Activated T-cell treated with anti-CD3 and anti-CD28 coated beads, Interleukin-2, amount 50 U/mL, for 4 hours (primary cell): ENCODE data around the gene CORT. TPM values are rescaled to one million over a fixed set of nuclear protein-coding genes. Genes with fewer than 3 reads are reported as not detected.
"Not testable (repeated sequence)": the region's sequence is repeated elsewhere in the genome, so short reads cannot be mapped to it uniquely, and the experiment has no call there.

Experiments
- ATAC-seq, 2 donors: fragments of 200-7000 bp; cut with Tn5 transposase; one replicate each; pipeline ENCODE4 v1.10.0; 2021
- DNase-seq: peaks from one replicate; pipeline ENCODE4 v3.0.0-alpha.2; 2020
- H3K27me3 Mint-ChIP-seq: one replicate; pipeline ENCODE4 v1.8.0; 2021; ENCODE audit warnings: low read depth, mixed read lengths
- H3K36me3 Mint-ChIP-seq: one replicate; pipeline ENCODE4 v1.8.0; 2022; ENCODE audit warnings: mixed read lengths; ENCODE audit not compliant: insufficient read depth
- H3K4me1 Mint-ChIP-seq: one replicate; pipeline ENCODE4 v1.8.0; 2021; ENCODE audit warnings: low read depth, mixed read lengths
- H3K4me3 Mint-ChIP-seq: one replicate; pipeline ENCODE4 v1.8.0; 2021; ENCODE audit warnings: mild to moderate bottlenecking, moderate library complexity, mixed read lengths
- H3K9me3 Mint-ChIP-seq: one replicate; pipeline ENCODE4 v1.8.0; 2021; ENCODE audit warnings: mixed read lengths
- total RNA-seq, 3 donors: library from RNA; stranded (reverse); gene quantifications; one replicate each; pipeline ENCODE4 v1.2.1, GENCODE V29; 2021

CORT gene, protein sequence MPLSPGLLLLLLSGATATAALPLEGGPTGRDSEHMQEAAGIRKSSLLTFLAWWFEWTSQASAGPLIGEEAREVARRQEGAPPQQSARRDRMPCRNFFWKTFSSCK
- total RNA-seq, result under 1 TPM in 1 of 3 donors, not detected in 2; 0.32 TPM

DNA sequence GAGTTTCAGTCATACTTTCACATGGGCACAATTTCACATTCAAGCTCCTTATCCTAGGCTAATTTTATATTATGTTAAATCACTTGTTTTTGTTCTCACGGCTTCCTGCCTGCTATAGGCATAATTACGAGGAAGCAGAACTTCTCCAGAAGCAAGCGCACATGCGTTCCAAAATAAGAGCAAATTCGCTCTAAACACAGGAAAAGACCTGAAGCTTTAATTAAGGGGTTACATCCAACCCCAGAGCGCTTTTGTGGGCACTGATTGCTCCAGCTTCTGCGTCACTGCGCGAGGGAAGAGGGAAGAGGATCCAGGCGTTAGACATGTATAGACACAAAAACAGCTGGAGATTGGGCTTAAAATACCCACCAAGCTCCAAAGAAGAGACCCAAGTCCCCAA lies at the start of gene CORT:
Gene CORT, plus strand, starts transcription at position 281 of the 400 bp plus-strand sequence. CDS start 193 bp downstream, outside the sequence.
- H3K4me3 Mint-ChIP-seq, result no peak within 1 kb of the TSS
- H3K4me1 Mint-ChIP-seq, result no peaks in the 10 kb centered on the region
- no peaks in the 10 kb centered on the region for H3K9me3 Mint-ChIP-seq

DNA sequence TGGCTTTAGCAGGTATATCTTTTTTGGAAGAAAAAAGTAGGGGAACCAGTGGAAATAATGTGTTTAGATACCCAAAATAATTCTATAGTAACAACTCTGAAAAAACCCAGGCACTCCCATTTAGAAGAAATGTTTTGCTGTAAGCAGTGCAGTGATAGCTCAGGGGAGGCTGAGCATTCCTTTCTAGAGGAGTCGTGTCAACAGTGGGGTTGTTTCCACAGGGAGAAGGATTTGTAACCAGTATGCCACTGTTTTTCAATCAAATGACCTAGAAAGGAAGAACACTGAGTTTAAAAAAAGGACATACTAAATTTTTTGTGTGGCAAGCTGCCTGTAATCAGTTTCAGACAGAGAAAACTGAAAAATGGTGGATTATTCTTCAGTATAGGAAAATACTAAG lies 48.5 kb upstream of the CORT start:
- no peak overlapping the region for H3K4me3 Mint-ChIP-seq

More for the DNA sequence above, at the start of gene CORT:
- ATAC-seq (no peak), DNase-seq (no peak)
- Mint-ChIP-seq H3K36me3 (peaks cover 2% of the 10 kb centered on the region), H3K27me3 (no peaks in the 10 kb centered on the region)

DNA sequence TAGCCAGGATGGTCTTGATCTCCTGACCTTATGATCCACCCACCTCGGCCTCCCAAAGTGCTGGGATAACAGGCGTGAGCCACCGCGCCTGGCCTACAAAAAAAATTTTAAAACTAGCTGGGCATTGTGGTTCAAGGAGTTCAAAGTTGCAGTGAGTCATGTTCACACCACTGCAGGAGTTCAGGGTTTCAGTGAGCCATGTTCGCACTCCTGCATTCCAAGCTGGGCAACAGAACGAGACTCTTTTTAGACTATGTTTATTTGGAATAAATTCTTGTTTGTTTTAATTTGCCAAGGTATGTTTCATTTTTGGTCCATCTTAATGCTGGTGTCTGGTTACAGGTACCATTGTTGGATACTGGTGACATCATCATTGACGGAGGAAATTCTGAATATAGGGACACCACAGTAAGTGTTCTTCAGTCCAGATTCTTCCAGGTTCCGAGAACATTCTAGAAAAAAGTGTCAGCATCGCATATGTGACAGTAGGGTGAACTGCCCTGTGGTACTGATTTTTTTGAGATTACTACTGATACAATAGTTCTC lies 47.0 kb upstream of the CORT start:
- ATAC-seq (no peak), DNase-seq (no peak)
- Mint-ChIP-seq H3K27me3 (no peaks in the 10 kb centered on the region), H3K4me3 (no peak overlapping the region), H3K4me1 (peaks cover 23% of the 10 kb centered on the region), H3K9me3 (no peaks in the 10 kb centered on the region), H3K36me3 (peaks cover 24% of the 10 kb centered on the region)

More for the DNA sequence above, 48.5 kb upstream of the CORT start:
- Mint-ChIP-seq H3K4me1 (peaks cover 23% of the 10 kb centered on the region), H3K27me3 (no peaks in the 10 kb centered on the region), H3K36me3 (peaks cover 18% of the 10 kb centered on the region), H3K9me3 (no peaks in the 10 kb centered on the region)
- no peak for DNase-seq
- ATAC-seq, result no peak

DNA sequence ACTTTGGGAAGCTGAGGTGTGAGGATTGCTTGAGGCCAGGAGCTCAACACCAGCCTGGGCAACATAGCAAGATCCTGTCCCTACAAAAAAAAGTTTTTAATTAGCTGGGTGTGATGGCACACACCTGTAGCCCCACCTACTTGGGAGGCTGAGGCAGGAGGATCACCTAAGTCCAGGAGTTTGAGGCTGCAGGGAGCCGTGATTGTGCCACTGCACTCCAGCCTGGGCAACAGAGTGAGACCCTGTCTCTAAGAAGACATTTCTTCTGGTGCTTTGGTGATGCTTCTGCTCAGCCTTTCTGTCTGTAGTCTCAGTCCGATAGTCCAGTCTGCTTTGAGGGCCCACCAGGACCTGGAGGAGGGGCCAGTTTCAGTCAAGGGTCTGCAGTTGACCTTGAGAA lies 42.6 kb upstream of the CORT start:
- Mint-ChIP-seq H3K4me3 (no peak overlapping the region), H3K27me3 (no peaks in the 10 kb centered on the region), H3K36me3 (peaks cover 42% of the 10 kb centered on the region), H3K4me1 (peaks cover 2% of the 10 kb centered on the region), H3K9me3 (no peaks in the 10 kb centered on the region)
- ATAC-seq, result no peak
- DNase-seq, result no peak

DNA sequence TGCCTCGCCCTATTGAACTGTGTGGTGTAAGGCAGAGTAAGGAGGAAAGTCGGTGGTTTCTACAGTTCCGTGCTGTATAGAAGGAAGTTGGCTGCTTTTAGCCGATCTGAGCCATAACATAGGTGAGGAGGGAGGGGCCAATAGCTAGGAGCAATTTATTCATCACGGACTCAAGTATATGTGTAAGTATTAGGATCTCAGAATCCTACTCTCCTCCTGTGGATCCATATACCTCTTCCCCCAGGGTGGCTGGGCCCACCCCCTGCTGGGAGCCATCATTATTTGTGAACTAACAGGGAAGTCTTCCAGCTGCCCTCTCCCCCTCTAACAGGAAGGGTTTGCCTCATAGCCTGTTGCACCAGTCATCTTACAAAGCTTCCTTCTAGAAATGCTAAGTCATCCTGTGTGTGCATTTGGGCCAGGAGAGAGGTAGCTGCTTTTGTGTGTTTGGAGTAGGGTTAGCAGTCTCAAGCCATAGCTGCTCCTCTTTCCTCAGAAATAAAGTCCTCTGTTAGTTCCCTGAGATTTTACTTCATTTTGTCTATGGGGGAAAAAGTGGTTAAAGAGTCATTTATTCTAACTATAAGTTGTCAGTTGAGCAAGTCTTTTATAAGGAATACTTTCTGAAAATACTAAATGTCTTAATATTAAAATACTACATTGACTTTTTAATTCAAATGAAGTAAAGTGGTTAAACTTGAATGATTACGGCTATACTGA lies 34.5 kb upstream of the CORT start:
- no peak overlapping the region for H3K4me3 Mint-ChIP-seq

DNA sequence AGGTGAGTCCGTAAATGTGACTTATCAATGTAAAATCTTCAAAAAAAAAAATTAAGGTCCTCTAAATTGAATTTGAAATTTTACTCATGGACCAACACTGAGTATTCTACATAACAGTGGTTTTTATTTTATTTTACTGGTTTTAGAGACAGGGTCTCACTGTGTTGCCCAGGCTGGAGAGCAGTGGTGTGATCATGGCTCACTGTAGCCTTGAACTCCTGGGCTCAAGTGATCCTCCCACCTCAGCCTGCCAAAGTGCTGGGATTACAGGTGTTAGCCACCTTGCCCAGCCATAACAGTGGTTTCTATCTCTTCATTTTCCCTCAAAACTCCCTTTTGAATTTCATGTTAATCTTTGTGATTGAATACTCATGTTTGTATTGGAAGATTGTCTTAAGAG lies 33.9 kb upstream of the CORT start:
- H3K27me3 Mint-ChIP-seq, H3K4me3 Mint-ChIP-seq, H3K9me3 Mint-ChIP-seq, DNase-seq, H3K4me1 Mint-ChIP-seq, ATAC-seq: not testable (repeated sequence)
- H3K36me3 Mint-ChIP-seq, result peaks cover 58% of the 10 kb centered on the region

More for the DNA sequence above, 34.5 kb upstream of the CORT start:
- no peaks in the 10 kb centered on the region for H3K9me3 Mint-ChIP-seq
- H3K4me1 Mint-ChIP-seq, result peaks cover 6% of the 10 kb centered on the region
- ATAC-seq (peak in 1 of 2 donors; percentile 25), DNase-seq (no peak)
- H3K36me3 Mint-ChIP-seq, result peaks cover 59% of the 10 kb centered on the region
- no peaks in the 10 kb centered on the region for H3K27me3 Mint-ChIP-seq

DNA sequence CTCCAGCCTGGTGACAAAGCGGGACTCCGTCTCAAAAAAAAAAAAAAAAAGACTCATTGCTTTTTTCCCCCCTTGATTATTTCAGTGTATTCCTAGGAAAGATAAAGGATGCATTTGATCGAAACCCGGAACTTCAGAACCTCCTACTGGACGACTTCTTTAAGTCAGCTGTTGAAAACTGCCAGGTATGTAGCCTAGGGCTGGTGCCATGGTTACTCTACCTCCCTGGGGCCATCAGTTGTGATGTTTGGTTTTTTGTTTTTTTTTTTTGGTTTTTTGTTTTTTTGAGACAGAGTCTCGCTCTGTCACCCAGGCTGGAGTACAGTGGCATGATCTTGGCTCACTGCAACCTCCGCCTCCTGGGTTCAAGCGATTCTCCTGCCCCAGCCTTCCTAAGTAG lies 31.1 kb upstream of the CORT start:
- not testable (repeated sequence) for H3K27me3 Mint-ChIP-seq, DNase-seq, H3K4me3 Mint-ChIP-seq, H3K9me3 Mint-ChIP-seq, ATAC-seq, H3K4me1 Mint-ChIP-seq
- peaks cover 39% of the 10 kb centered on the region for H3K36me3 Mint-ChIP-seq

DNA sequence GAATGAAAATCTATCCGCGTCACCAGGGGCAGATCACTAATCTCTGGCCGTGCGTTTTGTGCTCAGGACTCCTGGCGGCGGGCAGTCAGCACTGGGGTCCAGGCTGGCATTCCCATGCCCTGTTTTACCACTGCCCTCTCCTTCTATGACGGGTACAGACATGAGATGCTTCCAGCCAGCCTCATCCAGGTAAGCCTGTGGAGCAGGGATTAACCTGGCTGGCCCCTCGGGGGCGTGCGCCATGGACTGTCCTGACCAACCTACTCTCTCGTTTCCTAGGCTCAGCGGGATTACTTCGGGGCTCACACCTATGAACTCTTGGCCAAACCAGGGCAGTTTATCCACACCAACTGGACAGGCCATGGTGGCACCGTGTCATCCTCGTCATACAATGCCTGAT lies 30.5 kb upstream of the CORT start:
- DNase-seq (no peak), ATAC-seq (no peak)
- Mint-ChIP-seq H3K9me3 (no peaks in the 10 kb centered on the region), H3K4me3 (no peak overlapping the region), H3K4me1 (peaks cover 6% of the 10 kb centered on the region), H3K36me3 (peaks cover 39% of the 10 kb centered on the region), H3K27me3 (no peaks in the 10 kb centered on the region)

DNA sequence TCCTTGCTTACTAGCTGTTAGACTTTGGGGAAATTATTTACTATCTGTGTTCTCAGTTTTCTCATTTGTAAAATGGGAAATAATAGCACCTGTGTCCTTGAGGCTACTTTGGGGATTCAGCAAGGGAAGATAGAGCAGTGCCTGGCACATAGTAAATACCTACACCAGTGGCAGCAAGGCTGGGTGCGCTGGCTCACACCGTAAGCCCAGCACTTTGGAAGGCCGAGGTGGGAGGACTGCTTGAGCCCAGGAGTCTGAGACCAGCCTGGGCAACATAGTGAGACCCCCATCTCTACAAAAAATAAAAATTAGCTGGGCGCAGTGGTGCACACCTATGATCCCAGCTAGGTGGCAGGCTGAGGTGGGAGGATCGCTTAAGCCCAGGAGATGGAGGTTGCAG lies 28.2 kb upstream of the CORT start:
- Mint-ChIP-seq H3K4me1 (no peaks in the 10 kb centered on the region), H3K27me3 (no peaks in the 10 kb centered on the region), H3K9me3 (no peaks in the 10 kb centered on the region), H3K4me3 (no peak overlapping the region), H3K36me3 (peaks cover 27% of the 10 kb centered on the region)
- ATAC-seq (no peak), DNase-seq (no peak)

DNA sequence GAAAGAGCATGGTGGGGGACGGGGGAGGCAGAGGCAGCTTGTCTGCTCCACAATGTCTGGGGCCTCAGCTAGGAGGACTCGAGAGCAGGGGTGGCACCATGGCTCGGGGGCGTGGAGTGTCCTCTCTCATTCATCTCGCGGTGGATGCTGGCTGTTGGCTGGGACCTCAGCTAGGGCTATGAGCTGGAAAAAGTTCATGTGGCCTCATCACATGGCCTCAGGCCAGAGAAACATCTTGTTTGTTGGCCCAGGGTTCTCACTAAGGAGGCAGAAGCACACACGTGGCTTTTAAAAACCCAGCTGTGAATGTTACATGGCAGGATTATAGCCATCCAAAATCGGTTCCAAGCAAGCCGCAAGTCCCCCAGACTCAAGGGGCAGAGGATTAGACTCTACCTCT lies 25.8 kb upstream of the CORT start:
- DNase-seq, result no peak
- Mint-ChIP-seq H3K4me3 (no peak overlapping the region), H3K9me3 (no peaks in the 10 kb centered on the region), H3K36me3 (peaks cover 11% of the 10 kb centered on the region), H3K27me3 (no peaks in the 10 kb centered on the region), H3K4me1 (peaks cover 2% of the 10 kb centered on the region)
- no peak for ATAC-seq

DNA sequence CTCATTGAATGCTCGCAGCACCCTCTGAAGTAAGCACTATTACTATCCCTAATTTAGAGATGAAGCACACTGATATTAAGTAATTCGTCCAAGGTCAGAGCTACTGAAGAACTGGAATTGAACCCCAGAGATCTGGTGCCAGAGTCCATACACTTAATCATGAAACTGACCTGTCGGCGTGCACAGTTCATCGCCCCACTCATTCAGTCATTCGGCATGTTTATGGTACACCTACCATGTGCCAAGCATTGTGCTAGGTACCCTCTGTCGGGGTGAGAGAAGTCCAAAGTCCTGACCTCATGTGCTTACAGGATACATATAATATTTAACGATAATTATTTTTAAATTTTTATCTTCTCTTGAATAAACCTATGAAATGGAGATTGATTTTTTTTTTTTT lies 25.2 kb upstream of the CORT start:
- Mint-ChIP-seq H3K36me3 (peaks cover 6% of the 10 kb centered on the region), H3K9me3 (no peaks in the 10 kb centered on the region), H3K4me1 (peaks cover 4% of the 10 kb centered on the region), H3K27me3 (no peaks in the 10 kb centered on the region), H3K4me3 (no peak overlapping the region)
- DNase-seq, result no peak
- no peak for ATAC-seq

DNA sequence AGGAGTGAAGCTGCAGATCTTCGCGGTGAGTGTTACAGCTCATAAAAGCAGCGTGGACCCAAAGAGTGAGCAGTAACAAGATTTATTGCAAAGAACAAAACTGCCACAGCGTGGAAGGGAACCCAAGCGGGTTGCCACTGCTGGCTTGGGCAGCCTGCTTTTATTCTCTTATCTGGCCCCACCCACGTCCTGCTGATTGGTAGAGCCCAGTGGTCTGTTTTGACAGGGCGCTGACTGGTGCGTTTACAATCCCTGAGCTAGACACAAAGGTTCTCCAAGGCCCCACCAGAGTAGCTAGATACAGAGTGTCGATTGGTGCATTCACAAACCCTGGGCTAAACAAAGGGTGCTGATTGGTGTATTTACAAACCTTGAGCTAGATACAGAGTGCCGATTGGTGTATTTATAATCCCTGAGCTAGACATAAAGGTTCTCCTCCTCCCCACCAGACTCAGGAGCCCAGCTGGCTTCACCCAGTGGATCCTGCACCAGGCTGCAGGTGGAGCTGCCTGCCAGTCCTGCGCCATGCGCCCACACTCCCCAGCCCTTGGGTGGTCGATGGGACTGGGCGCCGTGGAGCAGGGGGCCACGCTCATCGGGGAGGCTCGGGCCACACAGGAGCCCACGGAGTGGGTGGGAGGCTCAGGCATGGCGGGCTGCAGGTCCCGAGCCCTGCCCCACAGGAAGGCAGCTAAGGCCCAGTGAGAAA lies 23.9 kb upstream of the CORT start:
- H3K27me3 Mint-ChIP-seq, H3K36me3 Mint-ChIP-seq, H3K9me3 Mint-ChIP-seq, DNase-seq, H3K4me3 Mint-ChIP-seq, ATAC-seq: not testable (repeated sequence)
- H3K4me1 Mint-ChIP-seq, result peaks cover 11% of the 10 kb centered on the region

DNA sequence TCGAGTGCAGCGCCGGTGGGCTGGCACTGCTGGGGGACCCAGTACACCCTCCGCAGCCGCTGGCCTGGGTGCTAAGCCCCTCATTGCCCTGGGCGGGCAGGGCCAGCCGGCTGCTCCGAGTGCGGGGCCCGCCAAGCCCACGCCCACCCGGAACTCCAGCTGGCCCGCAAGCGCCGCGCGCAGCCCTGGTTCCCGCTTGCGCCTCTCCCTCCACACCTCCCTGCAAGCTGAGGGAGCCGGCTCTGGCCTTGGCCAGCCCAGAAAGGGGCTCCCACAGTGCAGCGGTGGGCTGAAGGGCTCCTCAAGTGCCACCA lies 23.3 kb upstream of the CORT start:
- H3K9me3 Mint-ChIP-seq, DNase-seq, H3K27me3 Mint-ChIP-seq, ATAC-seq, H3K36me3 Mint-ChIP-seq, H3K4me3 Mint-ChIP-seq: not testable (repeated sequence)
- peaks cover 16% of the 10 kb centered on the region for H3K4me1 Mint-ChIP-seq

DNA sequence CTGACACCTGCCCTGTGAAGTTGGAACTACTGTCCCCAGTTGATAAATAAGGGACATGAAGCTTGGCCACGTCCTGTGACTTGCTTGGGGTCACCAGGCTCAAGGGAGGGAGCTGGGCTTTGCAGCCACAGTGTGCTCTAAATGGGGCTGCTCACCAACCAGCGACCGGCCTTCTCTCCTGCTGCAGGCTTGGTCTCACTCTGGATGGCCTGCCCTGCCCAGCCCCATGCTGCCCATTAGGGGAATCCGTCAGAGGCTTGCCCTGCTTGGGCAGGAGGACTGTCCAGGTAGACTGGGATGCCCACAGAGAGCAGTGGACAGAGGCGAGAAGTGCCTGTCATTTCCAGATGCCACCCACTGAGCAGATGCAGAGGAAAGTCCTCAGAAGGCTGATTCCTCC lies 20.8 kb upstream of the CORT start:
- no peak for ATAC-seq
- H3K36me3 Mint-ChIP-seq, result no peaks in the 10 kb centered on the region
- no peak overlapping the region for H3K4me3 Mint-ChIP-seq
- peaks cover 16% of the 10 kb centered on the region for H3K4me1 Mint-ChIP-seq
- DNase-seq, result no peak
- H3K9me3 Mint-ChIP-seq, result no peaks in the 10 kb centered on the region
- no peaks in the 10 kb centered on the region for H3K27me3 Mint-ChIP-seq

DNA sequence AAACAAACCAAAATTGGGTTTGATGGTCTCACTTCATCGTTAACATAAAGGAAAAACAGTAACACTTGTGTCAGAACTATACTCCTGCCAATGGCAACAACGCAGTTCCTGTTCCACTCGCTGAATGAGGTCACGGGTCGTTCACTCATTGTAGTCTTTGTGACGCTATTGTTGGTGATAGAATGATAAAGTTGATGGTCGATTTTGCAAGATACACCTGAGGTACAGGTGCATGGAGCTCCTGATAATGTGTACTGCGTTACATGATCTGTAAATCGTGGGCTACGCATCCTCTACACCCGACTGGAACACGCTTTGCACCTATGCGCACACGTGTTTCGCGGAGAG lies 20.0 kb upstream of the CORT start:
- H3K4me3 Mint-ChIP-seq, result peak overlapping the region; percentile 91
- H3K9me3 Mint-ChIP-seq, result no peaks in the 10 kb centered on the region
- ATAC-seq (peak; percentile 1 to 10), DNase-seq (no peak)
- H3K36me3 Mint-ChIP-seq, result no peaks in the 10 kb centered on the region
- peaks cover 16% of the 10 kb centered on the region for H3K4me1 Mint-ChIP-seq
- H3K27me3 Mint-ChIP-seq, result no peaks in the 10 kb centered on the region
